Stimulated activated CD4-positive, alpha-beta T cell treated with anti-CD3 and anti-CD28 coated beads, Interleukin-4, amount 100 ng/mL, for 48 hours (primary cell): ENCODE measurements around the gene PCDHB16.
"Not testable (repeated sequence)": the region's sequence is repeated elsewhere in the genome, so short reads cannot be mapped to it uniquely, and the experiment has no call there.

Experiments used
- DNase-seq, 2 donors: peaks; one replicate each; pipeline ENCODE4 v3.0.0-alpha.2; 2020; ENCODE audit warnings: low read depth in 2 of 2

Gene PCDHB16

DNA sequence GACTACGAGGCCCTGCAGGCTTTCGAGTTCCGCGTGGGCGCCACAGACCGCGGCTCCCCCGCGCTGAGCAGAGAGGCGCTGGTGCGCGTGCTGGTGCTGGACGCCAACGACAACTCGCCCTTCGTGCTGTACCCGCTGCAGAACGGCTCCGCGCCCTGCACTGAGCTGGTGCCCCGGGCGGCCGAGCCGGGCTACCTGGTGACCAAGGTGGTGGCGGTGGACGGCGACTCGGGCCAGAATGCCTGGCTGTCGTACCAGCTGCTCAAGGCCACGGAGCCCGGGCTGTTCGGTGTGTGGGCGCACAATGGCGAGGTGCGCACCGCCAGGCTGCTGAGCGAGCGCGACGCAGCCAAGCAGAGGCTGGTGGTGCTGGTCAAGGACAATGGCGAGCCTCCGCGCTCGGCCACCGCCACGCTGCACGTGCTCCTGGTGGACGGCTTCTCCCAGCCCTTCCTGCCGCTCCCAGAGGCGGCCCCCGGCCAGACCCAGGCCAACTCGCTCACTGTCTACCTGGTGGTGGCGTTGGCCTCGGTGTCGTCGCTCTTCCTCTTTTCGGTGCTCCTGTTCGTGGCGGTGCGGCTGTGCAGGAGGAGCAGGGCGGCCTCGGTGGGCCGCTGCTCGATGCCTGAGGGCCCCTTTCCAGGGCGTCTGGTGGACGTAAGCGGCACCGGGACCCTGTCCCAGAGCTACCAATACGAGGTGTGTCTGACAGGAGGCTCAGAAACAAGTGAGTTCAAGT lies 2.1 kb downstream of the PCDHB16 start:
- DNase-seq, result not testable (repeated sequence)

DNA sequence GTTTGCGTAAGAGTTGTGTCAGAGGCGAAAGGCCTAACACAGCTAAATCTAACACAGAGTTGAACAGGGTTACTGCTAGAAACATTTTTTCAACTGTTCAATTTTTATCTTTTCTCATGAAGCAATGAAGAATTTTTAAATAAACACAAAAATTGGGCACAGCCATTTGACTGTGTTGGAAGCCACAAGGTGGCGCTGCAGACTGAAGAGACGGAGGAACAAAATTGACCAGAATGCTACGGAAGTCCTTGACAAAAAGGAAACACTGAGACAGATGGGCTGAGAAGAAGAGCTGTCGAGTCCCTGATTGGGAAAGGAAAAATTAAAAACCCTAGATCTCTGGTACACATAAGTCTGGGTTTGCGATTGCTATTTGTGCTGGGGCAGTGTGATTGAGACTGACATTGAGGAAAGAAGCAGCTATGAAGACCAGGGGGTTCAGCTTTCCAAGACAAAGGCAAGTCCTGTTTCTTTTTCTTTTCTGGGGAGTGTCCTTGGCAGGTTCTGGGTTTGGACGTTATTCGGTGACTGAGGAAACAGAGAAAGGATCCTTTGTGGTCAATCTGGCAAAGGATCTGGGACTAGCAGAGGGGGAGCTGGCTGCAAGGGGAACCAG lies 4.8 kb downstream of the PCDHB16 start, which contains the start of gene PCDHB9:
TSS of gene PCDHB9 (plus strand) at position 265 of the 616 bp plus-strand sequence. CDS start at position 423, 158 bp downstream.
- peak in 1 of 2 donors; percentile 9 for DNase-seq

DNA sequence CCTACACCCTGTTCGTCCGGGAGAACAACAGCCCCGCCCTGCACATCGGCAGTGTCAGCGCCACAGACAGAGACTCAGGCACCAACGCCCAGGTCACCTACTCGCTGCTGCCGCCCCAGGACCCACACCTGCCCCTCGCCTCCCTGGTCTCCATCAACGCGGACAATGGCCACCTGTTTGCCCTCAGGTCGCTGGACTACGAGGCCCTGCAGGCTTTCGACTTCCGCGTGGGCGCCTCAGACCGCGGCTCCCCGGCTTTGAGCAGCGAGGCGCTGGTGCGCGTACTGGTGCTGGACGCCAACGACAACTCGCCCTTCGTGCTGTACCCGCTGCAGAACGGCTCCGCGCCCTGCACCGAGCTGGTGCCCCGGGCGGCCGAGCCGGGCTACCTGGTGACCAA lies 6.5 kb downstream of the PCDHB16 start:
- DNase-seq, result not testable (repeated sequence)

DNA sequence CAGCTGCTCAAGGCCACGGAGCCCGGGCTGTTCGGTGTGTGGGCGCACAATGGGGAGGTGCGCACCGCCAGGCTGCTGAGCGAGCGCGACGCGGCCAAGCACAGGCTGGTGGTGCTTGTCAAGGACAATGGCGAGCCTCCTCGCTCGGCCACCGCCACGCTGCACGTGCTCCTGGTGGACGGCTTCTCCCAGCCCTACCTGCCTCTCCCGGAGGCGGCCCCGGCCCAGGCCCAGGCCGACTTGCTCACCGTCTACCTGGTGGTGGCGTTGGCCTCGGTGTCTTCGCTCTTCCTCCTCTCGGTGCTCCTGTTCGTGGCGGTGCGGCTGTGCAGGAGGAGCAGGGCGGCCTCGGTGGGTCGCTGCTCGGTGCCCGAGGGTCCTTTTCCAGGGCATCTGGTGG lies 6.9 kb downstream of the PCDHB16 start:
- not testable (repeated sequence) for DNase-seq

DNA sequence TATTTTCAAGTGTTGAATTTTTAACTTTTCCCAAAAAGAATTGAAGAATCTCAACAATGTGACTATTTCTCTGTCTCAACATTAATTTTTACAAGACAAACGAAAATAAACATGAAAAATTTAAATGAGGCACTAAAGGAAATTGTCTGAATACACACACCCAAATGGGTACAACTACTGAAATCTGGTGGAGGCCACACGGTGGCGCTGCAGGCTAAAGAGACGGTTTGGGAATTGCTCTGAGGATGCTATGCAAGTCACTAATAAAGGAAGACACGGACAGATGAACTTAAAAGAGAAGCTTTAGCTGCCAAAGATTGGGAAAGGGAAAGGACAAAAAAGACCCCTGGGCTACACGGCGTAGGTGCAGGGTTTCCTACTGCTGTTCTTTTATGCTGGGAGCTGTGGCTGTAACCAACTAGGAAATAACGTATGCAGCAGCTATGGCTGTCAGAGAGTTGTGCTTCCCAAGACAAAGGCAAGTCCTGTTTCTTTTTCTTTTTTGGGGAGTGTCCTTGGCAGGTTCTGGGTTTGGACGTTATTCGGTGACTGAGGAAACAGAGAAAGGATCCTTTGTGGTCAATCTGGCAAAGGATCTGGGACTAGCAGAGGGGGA lies 10.0 kb downstream of the PCDHB16 start, which contains the start of gene PCDHB10:
TSS of gene PCDHB10 (plus strand) at position 244 of the 616 bp plus-strand sequence. CDS start at position 444, 200 bp downstream.
- DNase-seq, result peak in 1 of 2 donors; percentile 18

DNA sequence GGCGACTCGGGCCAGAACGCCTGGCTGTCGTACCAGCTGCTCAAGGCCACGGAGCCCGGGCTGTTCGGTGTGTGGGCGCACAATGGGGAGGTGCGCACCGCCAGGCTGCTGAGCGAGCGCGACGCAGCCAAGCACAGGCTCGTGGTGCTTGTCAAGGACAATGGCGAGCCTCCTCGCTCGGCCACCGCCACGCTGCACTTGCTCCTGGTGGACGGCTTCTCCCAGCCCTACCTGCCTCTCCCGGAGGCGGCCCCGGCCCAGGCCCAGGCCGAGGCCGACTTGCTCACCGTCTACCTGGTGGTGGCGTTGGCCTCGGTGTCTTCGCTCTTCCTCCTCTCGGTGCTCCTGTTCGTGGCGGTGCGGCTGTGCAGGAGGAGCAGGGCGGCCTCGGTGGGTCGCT lies 12.1 kb downstream of the PCDHB16 start:
- not testable (repeated sequence) for DNase-seq

DNA sequence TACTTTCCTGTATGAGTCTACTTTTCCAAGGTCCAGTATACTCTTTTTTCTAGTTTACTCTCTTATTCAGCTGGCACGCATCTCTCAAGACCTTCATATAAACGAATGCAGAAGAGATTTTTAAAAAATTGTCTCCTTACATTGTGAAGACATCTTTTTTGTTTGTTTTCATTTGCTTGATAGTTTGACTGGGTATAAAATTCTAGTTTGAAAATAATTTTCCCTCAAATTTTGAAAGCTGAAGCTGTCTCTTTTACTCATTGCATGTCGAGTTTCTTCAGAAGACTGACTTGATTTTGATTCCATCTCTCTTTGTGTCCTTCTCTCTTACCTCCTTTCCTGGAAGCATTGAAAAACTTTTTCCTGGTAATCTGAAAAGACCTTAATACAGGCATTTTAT lies 14.2 kb downstream of the PCDHB16 start:
- no peak for DNase-seq

DNA sequence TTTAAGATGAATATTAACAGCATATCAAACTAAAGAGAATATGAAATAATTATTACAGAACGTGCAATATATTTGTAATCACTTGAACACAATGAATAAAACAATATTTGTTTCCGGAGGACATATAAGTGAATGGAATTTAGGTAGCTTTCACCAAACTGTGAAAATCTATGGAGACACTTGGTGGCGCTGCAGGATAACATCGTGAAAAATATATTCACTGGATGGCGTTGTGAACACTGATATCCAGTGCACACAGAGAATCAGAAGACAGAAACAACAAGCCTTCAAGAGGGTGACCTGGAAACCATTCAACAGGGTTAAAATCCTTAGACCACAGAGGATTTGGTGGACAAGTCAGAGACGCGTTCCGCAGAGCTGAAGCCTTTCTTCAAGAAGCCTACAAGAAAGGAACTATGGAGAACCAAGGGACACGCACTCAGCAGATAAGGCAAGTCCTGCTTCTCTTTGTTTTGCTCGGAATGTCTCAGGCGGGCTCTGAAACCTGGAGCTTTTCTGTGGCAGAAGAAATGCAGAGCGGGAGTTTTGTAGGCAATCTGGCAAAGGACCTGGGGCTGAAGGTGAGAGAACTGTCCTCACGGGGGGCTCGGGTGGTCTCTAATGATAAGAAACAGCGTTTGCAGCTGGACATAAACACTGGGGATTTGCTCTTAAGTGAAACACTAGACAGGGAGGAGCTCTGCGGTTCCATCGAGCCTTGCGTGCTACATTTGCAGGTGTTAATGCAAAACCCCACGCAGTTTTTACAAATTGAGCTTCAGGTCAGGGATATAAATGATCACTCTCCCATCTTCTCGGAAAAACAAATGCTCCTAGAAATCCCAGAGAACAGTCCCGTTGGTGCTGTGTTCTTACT lies 17.4 kb downstream of the PCDHB16 start, which contains the start of gene PCDHB11:
TSS of gene PCDHB11 (plus strand) at position 269 of the 877 bp plus-strand sequence. CDS start at position 417, 148 bp downstream.
- DNase-seq, result no peak

DNA sequence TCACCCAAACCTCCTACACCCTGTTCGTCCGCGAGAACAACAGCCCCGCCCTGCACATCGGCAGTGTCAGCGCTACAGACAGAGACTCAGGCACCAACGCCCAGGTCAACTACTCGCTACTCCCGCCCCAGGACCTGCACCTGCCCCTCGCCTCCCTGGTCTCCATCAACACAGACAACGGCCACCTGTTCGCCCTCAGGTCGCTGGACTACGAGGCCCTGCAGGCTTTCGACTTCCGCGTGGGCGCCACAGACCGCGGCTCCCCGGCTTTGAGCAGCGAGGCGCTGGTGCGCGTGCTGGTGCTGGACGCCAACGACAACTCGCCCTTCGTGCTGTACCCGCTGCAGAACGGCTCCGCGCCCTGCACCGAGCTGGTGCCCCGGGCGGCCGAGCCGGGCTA lies 18.9 kb downstream of the PCDHB16 start:
- not testable (repeated sequence) for DNase-seq

DNA sequence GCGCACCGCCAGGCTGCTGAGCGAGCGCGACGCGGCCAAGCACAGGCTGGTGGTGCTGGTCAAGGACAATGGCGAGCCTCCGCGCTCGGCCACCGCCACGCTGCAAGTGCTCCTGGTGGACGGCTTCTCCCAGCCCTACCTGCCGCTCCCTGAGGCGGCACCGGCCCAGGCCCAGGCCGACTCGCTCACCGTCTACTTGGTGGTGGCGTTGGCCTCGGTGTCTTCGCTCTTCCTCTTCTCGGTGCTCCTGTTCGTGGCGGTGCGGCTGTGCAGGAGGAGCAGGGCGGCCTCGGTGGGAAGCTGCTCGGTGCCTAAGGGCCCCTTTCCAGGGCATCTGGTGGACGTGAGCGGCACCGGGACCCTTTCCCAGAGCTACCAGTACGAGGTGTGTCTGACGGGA lies 19.5 kb downstream of the PCDHB16 start:
- DNase-seq, result not testable (repeated sequence)

DNA sequence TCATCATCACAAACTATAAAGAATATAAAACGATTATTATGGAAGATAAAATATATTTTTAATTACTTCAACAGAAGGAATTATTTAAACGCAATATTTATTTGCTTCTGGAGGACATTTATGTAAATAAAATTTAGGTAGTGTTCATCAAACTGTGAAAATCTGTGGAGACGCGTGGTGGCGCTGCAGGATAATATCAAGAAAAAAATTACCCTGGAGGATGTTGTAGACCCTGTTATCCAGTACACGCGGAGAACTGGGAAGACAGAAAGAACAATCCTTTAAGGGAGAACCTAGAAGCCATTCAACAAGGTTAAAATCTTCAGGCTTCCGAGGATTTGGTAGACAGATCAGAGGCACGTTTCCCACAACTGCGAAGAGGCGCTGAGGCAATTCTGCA lies 26.3 kb downstream of the PCDHB16 start, which contains the start of gene PCDHB12:
TSS of gene PCDHB12 (plus strand) at position 242 of the 400 bp plus-strand sequence. CDS start 189 bp downstream, outside the sequence.
- no peak for DNase-seq

DNA sequence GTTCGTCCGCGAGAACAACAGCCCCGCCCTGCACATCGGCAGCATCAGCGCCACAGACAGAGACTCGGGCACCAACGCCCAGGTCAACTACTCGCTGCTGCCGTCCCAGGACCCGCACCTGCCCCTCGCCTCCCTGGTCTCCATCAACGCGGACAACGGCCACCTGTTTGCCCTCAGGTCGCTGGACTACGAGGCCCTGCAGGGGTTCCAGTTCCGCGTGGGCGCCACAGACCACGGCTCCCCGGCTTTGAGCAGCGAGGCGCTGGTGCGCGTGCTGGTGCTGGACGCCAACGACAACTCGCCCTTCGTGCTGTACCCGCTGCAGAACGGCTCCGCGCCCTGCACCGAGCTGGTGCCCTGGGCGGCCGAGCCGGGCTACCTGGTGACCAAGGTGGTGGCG lies 28.1 kb downstream of the PCDHB16 start:
- not testable (repeated sequence) for DNase-seq

DNA sequence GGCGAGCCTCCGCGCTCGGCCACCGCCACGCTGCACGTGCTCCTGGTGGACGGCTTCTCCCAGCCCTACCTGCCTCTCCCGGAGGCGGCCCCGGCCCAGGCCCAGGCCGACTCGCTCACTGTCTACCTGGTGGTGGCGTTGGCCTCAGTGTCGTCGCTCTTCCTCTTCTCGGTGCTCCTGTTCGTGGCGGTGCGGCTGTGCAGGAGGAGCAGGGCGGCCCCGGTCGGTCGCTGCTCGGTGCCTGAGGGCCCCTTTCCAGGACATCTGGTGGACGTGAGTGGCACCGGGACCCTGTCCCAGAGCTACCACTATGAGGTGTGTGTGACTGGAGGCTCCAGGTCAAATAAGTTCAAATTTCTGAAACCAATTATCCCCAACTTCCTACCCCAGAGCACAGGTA lies 28.7 kb downstream of the PCDHB16 start:
- DNase-seq, result not testable (repeated sequence)

DNA sequence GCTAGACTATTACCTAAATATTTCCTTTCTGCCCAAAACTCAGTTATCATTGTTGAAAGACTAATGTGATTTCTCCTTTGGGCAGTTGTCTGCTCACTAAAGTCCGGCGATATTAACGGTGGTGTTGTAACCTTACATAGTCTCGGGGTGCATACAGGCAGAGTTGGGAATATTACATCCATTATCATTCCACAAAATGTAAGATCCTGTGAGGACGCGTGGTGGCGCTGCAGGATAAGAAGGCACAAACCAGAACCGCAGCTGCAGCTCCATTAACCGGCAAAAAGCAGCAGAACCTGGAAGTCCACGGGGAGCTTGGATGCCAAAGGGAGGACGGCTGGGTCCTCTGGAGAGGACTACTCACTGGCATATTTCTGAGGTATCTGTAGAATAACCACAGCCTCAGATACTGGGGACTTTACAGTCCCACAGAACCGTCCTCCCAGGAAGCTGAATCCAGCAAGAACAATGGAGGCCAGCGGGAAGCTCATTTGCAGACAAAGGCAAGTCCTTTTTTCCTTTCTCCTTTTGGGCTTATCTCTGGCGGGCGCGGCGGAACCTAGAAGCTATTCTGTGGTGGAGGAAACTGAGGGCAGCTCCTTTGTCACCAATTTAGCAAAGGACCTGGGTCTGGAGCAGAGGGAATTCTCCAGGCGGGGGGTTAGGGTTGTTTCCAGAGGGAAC lies 31.6 kb downstream of the PCDHB16 start, which contains the start of gene PCDHB13:
TSS of gene PCDHB13 (plus strand) at position 264 of the 684 bp plus-strand sequence. CDS start at position 469, 205 bp downstream.
- not testable (repeated sequence) for DNase-seq

DNA sequence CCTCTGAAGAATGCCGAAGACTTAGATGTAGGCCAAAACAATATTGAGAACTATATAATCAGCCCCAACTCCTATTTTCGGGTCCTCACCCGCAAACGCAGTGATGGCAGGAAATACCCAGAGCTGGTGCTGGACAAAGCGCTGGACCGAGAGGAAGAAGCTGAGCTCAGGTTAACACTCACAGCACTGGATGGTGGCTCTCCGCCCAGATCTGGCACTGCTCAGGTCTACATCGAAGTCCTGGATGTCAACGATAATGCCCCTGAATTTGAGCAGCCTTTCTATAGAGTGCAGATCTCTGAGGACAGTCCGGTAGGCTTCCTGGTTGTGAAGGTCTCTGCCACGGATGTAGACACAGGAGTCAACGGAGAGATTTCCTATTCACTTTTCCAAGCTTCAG lies 32.4 kb downstream of the PCDHB16 start:
- DNase-seq, result not testable (repeated sequence)

DNA sequence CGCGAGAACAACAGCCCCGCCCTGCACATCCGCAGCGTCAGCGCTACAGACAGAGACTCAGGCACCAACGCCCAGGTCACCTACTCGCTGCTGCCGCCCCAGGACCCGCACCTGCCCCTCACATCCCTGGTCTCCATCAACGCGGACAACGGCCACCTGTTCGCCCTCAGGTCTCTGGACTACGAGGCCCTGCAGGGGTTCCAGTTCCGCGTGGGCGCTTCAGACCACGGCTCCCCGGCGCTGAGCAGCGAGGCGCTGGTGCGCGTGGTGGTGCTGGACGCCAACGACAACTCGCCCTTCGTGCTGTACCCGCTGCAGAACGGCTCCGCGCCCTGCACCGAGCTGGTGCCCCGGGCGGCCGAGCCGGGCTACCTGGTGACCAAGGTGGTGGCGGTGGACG lies 33.3 kb downstream of the PCDHB16 start:
- DNase-seq, result not testable (repeated sequence)

DNA sequence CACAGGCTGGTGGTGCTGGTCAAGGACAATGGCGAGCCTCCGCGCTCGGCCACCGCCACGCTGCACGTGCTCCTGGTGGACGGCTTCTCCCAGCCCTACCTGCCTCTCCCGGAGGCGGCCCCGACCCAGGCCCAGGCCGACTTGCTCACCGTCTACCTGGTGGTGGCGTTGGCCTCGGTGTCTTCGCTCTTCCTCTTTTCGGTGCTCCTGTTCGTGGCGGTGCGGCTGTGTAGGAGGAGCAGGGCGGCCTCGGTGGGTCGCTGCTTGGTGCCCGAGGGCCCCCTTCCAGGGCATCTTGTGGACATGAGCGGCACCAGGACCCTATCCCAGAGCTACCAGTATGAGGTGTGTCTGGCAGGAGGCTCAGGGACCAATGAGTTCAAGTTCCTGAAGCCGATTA lies 33.8 kb downstream of the PCDHB16 start:
- DNase-seq, result not testable (repeated sequence)

DNA sequence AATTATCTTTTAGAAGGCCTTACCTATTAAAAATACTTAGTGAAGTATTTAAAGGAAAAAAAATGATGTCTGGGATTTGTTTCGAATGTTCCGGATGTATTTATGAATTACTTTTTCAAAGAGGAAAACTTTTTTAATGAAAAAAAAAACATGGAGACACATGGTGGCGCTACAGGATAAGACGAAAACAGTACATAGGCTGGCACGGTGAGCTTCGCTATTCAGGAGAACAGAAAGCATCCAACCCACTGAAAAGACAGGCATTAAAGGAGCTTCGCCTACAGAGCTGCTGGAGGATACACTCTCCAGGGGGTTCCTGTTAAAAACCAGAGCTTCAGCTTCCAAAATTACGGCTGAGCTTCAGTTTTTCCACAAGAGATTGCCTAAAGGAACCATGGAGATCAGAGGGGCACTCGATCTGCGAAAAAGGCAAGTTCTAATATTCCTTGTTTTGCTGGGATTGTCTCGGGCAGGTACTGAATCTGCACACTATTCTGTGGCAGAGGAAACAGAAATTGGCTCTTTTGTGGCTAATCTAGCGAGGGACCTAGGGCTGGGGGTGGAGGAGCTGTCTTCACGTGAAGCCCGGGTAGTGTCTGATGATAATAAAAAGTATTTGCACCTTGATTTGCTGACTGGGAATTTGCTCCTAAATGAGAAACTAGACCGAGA lies 41.1 kb downstream of the PCDHB16 start, which contains the start of gene PCDHB14:
TSS of gene PCDHB14 (plus strand) at position 232 of the 672 bp plus-strand sequence. CDS start at position 395, 163 bp downstream.
- no peak for DNase-seq

DNA sequence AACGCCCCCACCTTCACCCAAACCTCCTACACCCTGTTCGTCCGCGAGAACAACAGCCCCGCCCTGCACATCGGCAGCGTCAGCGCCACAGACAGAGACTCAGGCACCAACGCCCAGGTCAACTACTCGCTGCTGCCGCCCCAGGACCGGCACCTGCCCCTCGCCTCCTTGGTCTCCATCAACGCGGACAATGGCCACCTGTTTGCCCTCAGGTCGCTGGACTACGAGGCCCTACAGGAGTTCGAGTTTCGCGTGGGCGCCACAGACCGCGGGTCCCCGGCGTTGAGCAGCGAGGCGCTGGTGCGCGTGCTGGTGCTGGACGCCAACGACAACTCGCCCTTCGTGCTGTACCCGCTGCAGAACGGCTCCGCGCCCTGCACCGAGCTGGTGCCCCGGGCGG lies 42.7 kb downstream of the PCDHB16 start:
- DNase-seq, result not testable (repeated sequence)

DNA sequence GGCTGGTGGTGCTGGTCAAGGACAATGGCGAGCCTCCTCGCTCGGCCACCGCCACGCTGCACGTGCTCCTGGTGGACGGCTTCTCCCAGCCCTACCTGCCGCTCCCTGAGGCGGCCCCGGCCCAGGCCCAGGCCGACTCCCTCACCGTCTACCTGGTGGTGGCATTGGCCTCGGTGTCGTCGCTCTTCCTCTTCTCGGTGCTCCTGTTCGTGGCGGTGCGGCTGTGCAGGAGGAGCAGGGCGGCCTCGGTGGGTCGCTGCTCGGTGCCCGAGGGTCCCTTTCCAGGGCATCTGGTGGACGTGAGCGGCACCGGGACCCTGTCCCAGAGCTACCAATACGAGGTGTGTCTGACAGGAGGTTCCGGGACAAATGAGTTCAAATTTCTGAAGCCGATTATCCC lies 43.2 kb downstream of the PCDHB16 start:
- DNase-seq, result not testable (repeated sequence)
